Activated CD4-positive, alpha-beta T cell treated with anti-CD3 and anti-CD28 coated beads, Interleukin-2, Interleukin-6, amounts not matched to agents 100 ng/mL and 50 ng/mL, durations not matched to agents 16 hours and 8 hours (primary cell): ENCODE measurements around the gene AIF1.

ENCODE experiments used
- DNase-seq: peaks from one replicate; pipeline ENCODE4 v3.0.0-alpha.2; 2020

The AIF1 gene

DNA sequence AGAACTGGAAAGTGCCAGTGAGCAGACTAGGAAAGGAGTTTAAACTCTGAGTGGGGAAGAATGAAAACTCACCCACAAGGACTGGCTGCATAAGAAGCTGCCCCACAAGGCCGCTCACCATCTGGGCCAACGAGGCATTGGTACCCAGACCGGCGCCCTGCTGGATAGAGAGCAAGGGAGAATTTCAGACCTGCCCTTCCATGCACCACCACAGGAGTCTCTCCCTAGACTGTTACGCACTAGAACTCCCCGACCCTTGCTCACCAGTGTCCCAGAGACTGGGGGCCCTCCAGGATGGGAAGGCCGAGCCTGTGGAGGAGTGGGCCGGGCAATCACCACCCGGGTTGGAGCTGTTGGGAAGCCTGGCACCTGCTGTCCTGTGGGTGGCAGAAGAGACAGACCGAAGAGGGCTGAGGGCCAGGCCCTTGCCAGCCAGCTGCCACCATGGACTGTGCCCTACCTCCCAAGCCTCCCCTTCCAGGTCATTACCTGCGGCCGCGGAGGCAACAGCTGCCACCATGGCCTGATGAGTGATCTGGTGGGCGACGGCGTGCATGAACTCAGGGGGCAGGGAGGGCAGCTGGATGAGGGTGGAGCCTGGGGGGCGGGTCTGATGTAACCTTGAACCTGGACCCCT, 28.9 kb downstream of the AIF1 start:
- DNase-seq: no peak

DNA sequence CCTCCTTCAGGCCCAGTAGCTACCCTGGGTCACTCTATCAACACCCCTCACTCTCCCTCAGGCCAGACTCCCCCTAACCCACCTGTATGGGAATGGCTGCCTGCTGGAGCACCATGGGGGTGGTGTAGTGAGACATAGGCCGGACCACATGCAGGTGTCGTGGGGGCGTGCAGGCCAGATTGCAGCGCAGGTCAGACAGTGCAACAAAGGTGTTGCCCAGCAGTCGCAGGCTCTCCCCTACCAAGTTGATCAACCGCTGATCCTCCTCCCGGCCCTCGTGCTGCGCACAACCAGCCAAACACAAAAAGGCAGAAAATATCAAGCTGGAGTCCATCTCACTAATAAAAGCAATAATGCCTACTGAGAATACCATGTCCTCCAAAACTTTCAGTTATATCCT, 30.3 kb downstream of the AIF1 start:
- DNase-seq: no peak

DNA sequence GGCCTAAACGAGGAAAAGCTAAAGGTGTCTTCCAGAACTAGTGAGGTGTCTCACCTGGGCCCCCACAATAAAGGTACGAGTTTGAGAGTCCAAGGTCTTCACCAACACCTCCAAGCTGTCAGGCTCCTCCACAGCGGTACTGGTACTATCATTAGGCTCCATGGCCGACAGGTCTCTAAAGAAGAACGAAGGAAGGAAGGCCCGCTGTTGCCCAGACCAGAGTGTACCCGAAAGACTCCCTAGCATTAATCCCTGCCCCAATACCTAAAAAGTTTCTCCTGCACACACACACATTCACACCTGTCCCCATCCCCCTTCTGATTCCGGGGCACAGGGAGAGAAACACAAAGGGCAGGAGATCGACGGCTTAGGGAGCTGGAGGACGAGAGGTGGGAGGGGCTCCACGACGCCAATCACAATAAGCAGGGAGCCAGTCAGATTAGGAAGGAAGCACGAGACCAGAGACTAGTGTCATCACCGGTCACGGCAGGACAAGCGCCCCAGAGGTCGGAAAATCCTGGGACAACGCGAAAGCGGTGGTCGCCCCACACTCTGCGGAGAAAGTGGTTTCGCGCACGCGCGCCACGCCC, 36.7 kb downstream of the AIF1 start:
- peak; percentile 75 for DNase-seq

DNA sequence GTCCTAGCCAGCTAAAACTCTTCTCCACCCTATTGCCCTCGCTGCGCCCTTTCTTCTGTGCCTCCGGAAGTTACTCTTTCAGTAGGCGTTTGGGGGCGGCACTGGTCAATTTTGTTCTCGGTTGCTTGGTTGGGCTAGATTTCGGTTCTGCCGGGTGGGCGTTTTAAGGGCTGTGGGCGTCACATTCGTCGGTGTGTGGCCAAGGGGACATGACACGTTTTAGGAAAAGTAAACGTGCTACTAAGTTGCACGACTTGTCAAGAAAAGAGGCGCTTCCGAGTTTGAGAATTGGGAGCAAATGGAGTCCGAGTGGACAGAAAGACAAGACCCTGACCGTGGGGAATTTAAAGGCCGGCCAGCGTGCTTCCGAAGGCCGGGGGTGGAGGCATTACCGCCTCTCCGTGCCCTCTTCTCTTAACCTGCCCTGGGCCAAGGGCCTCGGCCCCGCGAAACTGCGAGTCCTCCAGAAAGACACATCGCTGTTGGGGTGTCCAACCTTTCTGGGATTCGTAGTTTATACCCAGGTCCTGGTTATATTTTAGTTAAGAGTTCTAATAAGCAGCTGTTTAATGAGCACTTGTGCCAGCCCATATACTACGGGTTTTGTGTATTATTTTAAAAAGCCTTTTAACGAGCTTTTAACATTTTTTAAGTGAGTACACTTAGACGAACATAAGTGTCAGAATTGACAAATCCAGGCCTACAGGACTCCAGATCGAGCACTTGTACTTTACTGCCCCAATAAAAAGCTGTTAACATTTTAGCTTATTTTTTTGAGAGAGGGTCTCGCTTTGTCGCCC, 38.1 kb downstream of the AIF1 start:
- DNase-seq: peak; percentile 90

DNA sequence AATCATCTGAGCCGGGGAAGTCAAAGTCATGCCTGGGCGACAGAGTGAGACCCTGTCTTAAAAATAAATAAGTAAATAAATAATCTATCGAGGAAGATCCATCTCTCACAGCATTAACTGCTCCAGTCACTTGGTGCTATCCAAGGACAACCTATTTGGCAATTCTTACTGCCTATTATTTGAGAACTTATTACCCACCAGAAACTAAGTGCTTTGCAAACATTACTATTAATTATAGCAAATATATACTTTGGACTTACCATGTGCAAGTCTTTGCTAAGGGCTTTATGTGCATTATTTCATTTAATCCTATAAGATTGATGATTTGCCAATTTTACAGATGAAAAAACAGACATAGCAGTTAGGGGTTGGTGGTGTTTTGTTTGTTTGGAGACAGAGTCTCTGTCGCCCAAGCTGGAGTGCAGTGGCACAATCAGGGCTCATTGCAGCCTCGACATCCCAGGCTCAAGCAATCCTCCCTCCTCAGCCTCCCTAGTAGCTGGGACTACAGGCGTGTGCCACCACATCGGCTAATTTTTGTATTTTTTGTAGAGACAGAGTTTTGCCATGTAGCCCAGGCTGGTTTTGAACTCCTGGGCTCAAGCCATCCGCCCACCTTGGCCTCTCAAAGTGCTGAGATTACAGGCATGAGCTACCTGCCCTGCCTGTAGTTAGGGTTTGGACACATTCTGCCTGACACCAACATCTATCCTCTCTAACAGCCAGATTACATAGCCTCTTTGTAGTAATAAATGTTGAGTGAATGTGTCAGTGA, 39.7 kb downstream of the AIF1 start:
- no peak for DNase-seq

DNA sequence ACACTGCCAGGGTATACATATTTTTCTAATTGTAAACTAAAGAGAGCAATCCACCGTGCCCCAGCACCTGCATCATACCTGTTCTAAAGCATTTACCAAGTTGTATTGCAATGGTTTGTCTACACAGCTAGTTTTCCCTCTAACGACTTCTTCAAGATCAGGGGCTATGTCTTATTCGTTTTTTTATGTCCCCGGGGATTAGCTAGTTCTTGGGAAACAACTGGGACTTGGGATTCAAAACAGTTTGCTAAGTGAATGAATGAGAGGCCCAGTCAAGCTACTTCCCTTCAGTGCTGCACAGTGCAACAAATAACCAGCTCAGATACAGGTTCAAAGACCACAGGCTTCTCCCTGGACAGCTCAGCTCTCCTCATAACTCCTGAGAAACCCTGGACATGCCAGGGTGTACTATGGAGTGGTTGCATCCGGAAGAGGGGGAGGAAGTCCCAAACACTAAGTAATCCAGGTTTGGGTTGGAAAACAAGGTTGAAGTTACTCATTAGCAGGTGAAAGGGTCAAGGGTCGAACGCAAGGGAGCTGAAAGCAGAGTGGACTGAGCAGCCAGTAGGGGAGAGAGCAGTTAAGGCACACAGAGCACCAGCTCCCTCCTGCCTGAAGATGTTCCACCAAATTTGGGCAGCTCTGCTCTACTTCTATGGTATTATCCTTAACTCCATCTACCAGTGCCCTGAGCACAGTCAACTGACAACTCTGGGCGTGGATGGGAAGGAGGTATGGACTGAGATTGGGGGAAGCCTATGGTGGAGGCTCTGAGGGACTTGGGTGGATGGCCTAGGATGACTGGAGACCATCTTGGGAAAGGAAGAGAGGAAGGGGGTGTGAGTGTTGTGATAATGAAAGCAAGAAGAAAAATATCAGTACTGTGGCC, 40.6 kb downstream of the AIF1 start, which contains the start of gene APOM:
TSS of gene APOM (plus strand) at position 546 of the 889 bp plus-strand sequence. CDS start at position 619, 73 bp downstream.
- DNase-seq: no peak

DNA sequence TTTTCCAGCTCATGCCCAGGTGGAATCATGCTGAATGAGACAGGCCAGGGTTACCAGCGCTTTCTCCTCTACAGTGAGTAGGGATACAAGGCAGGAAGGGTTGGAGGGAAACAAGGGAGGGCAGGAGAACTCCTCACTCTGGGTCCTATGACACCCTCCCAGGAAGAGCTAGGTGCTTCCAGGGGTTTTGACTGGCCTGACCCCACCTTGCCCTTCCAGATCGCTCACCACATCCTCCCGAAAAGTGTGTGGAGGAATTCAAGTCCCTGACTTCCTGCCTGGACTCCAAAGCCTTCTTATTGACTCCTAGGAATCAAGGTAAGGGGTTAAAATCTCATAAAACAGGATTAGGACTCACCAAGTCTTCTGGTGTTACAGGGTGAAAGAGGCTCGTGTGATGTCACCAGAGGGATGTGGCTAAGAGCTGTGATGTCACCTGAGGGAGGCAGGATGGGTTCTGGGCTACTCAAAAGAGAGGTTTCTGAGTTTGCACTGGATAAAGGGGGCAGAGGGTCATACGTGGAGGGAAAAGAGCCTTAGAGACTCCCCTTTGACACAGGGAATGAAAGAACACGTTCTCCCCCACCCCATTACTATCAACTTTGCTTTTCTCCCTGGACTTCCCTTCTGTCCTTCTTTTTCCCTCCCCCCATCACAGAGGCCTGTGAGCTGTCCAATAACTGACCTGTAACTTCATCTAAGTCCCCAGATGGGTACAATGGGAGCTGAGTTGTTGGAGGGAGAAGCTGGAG, 42.5 kb downstream of the AIF1 start:
- peak; percentile 45 for DNase-seq

DNA sequence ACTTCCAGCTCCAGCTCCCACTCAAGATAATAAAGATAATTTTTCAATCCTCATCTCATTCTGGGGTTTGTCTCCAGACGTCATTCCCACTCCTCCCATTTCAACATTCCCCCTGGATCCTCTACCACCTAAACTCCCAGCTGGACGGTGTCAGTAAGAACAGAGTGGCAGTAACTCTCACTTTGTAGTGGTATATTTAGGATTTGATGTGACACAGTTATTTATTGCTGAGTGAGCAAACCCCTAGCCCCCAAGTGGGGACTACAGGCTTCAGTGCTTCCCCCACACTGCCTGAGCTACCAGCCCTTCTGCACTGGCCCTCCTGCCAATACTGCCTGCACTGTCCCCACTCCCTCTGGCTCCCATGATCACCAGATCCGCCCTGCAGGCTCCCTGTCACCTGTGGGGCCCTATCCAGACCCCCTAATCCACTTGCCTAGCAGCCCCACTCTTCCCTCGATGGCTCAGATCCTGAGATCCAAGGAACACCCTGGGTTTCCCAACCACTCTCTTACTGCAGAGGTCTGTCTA, 43.2 kb downstream of the AIF1 start:
- DNase-seq: no peak

DNA sequence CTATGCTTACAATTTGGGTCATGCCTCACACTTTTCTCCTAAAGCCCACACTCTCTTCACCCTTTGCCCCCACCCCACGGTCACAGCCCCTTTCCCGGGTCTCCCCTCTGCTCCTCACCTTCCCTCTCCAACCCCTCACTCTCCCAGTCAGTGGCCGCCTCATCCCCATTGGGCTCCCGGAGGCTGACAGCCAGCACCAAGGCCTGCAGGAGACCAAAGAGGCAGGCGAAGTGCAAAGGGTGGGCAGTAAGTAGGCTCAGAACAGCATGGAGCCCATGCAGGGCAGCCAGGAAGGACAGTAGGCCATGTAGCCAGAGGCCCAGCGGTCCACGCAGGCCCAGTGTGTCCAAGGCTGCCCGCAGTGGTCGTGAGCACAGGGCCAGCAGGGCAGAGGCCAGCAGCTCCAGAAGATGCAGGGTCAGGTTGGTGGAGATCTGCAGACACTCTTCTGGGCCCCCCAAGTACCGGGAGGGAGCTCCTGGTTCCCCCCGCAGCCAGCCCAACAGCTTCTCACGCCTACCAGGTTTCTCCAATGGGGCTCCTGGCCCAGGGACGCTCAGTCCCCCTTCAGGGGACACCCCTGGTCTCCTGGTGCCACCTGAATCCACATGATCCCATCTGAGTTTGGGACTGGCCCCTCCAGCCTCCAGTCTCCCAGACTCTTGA, 44.1 kb downstream of the AIF1 start:
- no peak for DNase-seq

DNA sequence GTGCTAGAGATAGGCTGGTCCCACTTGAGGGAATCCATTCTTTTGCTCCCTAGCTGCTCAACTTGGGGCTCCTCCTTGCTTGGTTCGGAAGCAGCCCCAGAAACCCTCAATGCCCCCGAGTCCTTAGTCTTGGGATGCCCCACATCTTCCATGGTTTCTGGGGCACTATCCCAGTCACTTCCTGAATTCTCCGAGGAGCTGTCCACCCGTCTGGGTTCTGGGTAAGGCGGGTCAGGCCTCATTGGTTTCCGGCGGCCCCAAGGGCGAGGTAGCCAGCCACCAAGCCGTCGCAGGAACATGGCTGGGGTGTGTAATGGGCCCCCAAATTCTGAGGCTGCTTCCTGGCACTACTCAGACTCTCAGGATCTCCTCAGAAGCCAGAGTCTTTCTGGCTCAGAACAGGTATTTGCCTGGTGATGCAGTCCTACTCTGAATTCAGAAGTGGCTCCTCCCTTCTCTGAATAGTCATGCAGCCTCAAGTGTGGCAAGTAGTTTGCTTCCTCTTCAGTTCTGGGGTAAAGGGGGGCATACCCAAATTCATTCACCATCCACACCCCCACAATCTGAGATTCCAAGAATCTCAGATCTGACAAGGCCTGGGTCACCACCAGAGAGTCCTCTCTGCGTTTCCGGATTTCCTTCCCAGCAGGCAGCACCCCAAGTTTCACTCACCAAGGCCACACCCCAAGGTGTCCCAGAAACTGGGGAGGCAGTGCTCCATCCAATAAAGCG, 44.8 kb downstream of the AIF1 start:
- DNase-seq: peak; percentile 48

DNA sequence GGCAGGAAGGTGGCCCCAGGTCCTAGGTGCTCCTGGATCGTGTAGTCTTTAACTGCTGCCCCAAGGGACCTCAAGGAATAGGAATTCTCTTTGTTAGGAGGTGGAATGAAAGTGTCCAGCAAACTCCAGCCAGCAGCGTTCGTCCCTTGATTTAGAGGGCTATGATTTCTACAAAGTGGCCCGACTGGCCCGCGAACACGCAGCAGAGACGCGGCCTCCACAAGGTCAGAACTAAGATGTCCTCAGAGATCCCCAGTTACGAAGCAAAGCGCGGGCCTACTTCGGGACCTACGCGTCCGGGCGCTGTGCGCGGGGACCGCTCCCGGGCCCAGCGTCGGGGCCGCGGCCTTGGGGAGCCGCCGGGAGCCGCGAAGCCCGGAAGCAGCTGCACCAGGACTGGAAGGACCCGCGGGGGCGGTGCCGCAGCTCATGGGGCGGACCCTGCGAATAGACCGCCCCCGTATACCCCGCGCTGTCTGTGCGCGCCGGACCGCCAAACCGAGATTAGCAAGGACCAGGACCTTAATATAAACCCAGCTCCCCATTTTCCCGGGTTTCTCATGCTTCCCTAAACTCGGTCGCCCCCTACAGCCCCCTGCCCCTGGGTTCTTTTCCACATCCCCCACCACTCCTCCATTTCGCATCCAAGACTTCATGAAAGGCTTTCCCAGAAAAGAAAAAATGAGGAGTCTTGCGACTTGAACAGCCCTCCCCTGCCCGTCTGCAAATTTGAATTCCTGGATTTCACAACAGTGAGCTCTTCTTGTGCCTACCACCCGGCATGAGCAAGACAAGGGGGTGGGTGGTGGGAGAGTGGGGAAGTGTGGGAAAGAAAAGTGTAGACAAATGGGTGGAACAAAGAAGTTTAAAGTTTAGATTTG, 45.6 kb downstream of the AIF1 start, which contains the start of gene C6orf47:
TSS of gene C6orf47 (minus strand) at position 398 of the 881 bp plus-strand sequence. CDS start 831 bp downstream, outside the sequence.
- DNase-seq: peak; percentile 87

DNA sequence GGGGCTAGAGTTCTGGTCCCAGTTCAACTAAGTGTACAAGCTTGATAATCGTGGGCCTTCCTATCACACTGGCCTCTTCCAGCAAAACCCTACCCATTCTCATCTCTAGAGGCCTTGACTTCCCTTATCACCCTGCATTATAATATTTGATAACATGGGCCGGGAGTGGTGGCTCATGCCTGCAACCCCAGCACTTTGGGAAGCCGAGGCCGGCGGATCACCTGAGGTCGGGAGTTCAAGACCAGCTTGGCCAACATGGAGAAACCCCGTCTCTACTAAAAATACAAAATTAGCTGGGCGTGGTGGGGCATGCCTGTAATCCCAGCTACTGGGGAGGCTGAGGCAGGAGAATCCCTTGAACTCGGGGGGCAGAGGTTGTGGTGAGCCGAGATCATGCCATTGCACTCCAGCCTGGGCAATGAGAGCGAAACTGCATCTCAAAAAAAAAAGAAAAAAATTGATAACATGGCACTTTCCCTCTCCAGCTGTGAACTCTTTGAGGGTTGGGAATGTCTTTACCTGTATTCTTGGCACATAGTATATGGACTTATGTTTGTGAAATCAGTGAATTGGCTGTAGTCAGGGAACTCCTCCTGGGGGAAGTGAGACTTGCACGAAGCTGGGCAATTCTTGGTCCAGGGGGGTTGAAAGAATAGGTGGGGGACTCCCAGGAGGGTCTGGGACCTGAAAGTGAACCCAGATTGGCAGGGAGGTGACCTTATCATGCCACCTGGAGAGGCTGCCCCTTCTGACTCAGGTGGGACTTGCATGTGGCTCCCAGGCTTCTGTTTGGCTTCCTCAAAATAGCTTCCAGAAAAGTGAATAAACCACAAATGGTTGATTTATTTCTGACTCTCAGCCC, 46.5 kb downstream of the AIF1 start:
- DNase-seq: no peak

DNA sequence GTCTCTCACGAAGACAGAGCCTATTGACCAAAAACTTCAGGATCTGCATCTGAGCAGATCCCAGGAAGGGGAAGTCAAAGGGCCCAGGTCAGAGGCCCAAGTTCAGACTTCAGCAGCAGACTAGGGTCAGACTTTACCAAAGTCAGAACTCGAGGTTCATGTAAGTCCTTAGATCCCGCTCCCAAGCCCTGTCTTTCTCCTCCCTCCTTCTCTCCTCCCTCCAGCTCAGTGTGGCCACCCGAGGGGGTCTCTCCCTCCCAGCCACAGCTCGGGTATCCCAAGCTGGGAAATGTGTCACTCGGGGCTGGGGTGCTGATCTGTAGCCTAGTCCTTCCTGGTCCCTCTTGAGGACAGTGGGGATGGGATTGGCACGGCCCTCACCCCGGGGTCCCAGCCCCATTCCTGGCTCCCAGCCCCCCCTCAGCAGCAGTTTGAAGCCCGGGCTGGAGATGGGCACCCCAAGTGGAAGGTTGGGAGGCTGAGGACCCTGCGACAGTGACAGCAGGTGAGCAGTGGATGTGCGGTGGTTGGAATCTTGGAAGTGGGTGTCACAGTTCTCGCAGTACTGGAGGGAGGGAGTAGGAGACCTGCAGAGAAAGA, 47.2 kb downstream of the AIF1 start:
- no peak for DNase-seq

DNA sequence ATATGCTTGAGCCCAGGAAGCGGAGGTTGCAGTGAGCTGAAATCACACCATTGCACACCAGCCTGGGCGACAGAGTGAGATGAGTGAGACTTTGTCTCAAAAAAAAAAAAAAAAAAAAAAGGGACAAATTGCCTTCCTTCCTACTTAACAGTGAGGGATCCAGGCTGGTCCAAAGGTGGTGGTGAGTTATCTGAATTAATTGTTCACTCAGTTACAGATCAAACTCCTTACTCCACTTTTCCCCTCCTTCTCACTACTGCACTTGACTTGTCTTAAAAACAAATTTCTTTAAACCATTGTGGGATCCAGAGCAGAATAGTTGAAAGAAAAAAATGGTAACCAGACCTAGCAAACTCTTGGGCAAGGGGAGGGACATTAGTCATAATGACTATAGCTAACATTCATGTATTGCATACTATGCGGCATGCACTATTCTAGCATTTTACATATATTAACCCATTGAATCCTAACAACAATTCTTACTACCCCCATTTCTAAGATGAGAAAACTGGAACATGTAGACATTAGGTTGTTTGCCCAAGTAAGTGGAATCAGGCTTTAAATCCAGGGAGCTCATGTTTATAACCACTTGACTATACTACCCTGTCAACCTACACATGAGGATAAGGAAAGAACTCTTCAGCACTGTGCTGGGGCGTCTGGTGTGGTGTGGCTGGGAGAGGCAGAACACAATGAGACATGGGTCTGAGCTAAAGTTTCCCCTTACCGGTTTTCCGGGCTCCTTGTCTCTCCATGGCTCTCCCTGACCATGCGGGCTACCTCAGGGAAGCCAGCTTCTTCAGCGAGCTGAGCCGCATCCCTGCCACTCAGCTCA, 48.3 kb downstream of the AIF1 start:
- no peak for DNase-seq

DNA sequence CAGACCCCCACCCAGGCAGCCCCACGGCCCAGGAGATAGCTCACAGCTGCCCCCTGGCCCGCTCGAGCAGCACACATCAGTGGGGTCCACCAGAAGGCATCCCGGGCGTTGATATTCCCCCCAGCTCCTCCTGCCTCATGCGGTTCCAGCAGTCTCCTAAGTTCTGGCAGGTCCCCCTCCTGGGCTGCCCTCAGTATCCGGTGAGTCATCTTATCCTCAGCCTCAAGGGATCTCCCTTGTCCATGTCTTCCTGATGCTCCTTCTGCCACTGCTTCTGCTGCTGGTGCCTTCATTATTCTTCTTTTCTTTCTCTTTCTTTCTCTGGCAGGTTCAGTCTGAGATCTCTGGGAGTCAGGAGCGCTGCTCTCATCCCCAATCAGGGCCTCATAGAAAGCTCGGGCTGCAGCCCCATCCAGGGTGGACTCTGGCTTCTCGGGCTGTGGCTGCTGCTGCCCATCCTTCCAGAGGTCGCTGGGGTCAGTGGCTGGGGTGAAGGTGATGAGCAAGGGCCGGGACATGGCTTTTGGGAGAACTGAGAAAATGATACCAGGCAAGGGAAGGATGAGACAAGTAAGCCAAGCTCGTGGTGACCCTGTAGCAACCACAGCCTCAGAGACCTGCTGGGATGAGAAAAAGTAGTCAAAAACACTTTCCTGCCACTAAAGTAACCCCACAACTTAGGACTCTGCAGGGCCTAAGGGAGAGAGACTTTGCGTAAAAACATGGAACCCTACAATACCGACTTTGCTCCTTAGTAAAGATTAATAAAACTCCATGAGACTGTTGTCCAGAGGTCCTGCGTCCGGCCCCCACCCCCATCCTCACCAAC, 49.1 kb downstream of the AIF1 start:
- peak; percentile 20 for DNase-seq
